Uterus (tissue), 4 donors: ENCODE measurements around the gene GPR87. TPM values are rescaled to one million over a fixed set of nuclear protein-coding genes. Genes with fewer than 3 reads are reported as not detected.

Experiments
- DNase-seq, 2 donors: peaks; one replicate each; pipeline ENCODE4 v3.0.0-alpha.2; 2019 to 2020
- H3K27ac ChIP-seq, 2 donors: fragments of 200-600 bp; sonication (generic); 1 replicate in 1 of 2; 2 replicates in 1 of 2; pipeline ENCODE4 v1.5.1; 2016 to 2018
- H3K27me3 ChIP-seq, 2 donors: fragments of 200-600 bp; sonication (generic); one replicate each; pipeline ENCODE4 v1.5.1; 2018 to 2019; ENCODE audit warnings: control low read depth in 1 of 2
- H3K36me3 ChIP-seq, 2 donors: fragments of 200-600 bp; sonication (generic); one replicate each; pipeline ENCODE4 v1.5.1; 2019; ENCODE audit warnings: control low read depth in 1 of 2
- H3K4me1 ChIP-seq, 2 donors: fragments of 200-600 bp; sonication (generic); one replicate each; pipeline ENCODE4 v1.5.1; 2018 to 2019; ENCODE audit warnings: control low read depth in 1 of 2
- H3K4me3 ChIP-seq, 2 donors: fragments of 200-600 bp; sonication (generic); 1 replicate in 1 of 2; 2 replicates in 1 of 2; pipeline ENCODE4 v1.5.1; 2018 to 2019; ENCODE audit warnings: mild to moderate bottlenecking in 1 of 2
- H3K9me3 ChIP-seq, 2 donors: fragments of 200-600 bp; sonication (generic); one replicate each; pipeline ENCODE4 v1.5.1; 2019; ENCODE audit warnings: control low read depth in 1 of 2
- POLR2A ChIP-seq, 2 donors: fragments of 450-650 bp; IDR thresholded peaks; one replicate each; pipeline ENCODE4 v1.6.1; 2016; ENCODE audit warnings: antibody characterized with exemption in 2 of 2, mild to moderate bottlenecking in 1 of 2, moderate library complexity in 1 of 2
- intact Hi-C: fragments of 100-400 bp; cut with DNase I; formaldehyde crosslinking; loops from one replicate; pipeline ENCODE4 v1.15.1; 2023; ENCODE audit warnings: low total_unique reads
- total RNA-seq, 4 donors: library from RNA; depleted of rRNA in 3 of 4; stranded (reverse); fragments of >200 nt in 3 of 4; gene quantifications; one replicate each; pipeline versions ENCODE4 v1.1.0 to v1.2.4, GENCODE V29; 2014 to 2023
- TF ChIP-seq, protein P1 (sequence below), 4 experiments: fragments of 200-600 bp in 2 of 4; fragments of 450-650 bp in 2 of 4; sonication (generic) in 2 of 4; IDR thresholded peaks; one replicate each; pipeline ENCODE4 v1.5.1; 2016 to 2019; ENCODE audit warnings: antibody characterized with exemption in 4 of 4, mild to moderate bottlenecking in 2 of 4, moderate library complexity in 1 of 4
- donor health status: DM: yes; HTN: yes; CAD: no.

Gene GPR87
- total RNA-seq, 4 donors from 2014 or later: 0.21 TPM; not detected in 3

DNA sequence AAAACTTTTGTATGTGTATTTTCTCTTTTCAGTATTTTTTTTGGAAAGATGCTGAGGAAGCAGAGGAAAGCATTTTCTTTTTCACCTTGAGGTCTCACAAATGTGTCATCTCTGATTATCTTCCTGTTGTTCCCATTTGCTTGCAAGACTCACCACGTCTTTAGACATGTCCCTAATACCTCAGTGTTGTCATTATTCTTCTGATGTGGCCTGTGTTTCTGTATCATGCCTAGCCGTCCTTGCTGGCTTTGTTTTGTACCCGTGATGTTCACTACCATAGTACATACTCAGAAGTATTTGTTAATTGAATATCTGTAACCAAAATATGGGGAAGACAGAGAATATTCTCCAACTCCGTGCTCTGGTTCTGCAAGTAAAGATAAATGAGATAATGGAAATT lies 33.2 kb downstream of the GPR87 start:
- Histone ChIP-seq H3K9me3 (no peaks in the 10 kb centered on the region), H3K27me3 (no peaks in the 10 kb centered on the region), H3K4me1 (peaks cover 4 to 5% of the 10 kb centered on the region in 2 donors), H3K27ac (peak overlapping the region; percentile 51 to 61), H3K4me3 (no peak overlapping the region), H3K36me3 (no peaks in the 10 kb centered on the region)
- intact Hi-C loops: loop anchor here (10.0 kb wide), 1 partner anchor 59 kb away; no protein-coding TSS in a partner anchor
- no peak for TF ChIP-seq POLR2A (IDR thresholded peaks at IDR 0.05)
- TF ChIP-seq, protein P1, sequence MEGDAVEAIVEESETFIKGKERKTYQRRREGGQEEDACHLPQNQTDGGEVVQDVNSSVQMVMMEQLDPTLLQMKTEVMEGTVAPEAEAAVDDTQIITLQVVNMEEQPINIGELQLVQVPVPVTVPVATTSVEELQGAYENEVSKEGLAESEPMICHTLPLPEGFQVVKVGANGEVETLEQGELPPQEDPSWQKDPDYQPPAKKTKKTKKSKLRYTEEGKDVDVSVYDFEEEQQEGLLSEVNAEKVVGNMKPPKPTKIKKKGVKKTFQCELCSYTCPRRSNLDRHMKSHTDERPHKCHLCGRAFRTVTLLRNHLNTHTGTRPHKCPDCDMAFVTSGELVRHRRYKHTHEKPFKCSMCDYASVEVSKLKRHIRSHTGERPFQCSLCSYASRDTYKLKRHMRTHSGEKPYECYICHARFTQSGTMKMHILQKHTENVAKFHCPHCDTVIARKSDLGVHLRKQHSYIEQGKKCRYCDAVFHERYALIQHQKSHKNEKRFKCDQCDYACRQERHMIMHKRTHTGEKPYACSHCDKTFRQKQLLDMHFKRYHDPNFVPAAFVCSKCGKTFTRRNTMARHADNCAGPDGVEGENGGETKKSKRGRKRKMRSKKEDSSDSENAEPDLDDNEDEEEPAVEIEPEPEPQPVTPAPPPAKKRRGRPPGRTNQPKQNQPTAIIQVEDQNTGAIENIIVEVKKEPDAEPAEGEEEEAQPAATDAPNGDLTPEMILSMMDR (IDR thresholded peaks at IDR 0.05): no peak
- DNase-seq: no peak

DNA sequence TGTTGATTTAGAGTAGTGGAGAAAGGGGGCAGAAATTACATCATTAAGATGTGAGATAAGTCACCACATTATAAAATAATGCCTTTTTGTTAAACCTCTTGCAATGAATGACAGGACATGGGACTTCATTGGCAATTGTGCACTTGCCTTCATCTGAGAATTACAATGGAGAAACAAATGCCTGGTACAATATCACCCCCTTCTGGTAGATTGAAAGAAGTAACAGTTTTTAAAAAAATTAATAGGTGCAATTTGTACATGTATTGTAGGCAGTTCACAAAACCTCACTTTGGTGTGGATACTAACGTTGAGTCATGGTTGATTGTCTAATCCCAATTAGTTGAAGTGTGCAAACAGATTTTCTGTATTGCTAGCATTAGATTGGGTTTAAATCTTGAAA lies 33.7 kb downstream of the GPR87 start:
- no peaks in the 10 kb centered on the region for H3K27me3 ChIP-seq
- peaks cover 4 to 5% of the 10 kb centered on the region in 2 donors for H3K4me1 ChIP-seq
- intact Hi-C loops: loop anchor here (10.0 kb wide), 1 partner anchor 58 kb away; no protein-coding TSS in a partner anchor
- peak overlapping the region in 1 of 2 donors; percentile 51 for H3K27ac ChIP-seq
- no peak overlapping the region for H3K4me3 ChIP-seq
- no peaks in the 10 kb centered on the region for H3K9me3 ChIP-seq
- no peaks in the 10 kb centered on the region for H3K36me3 ChIP-seq
- TF ChIP-seq, protein P1 (IDR thresholded peaks at IDR 0.05): peak; percentile 63 to 83 (median 66)
- no peak for TF ChIP-seq POLR2A (IDR thresholded peaks at IDR 0.05)
- DNase-seq: no peak

GRCh38 chr3:151281671-151282324 lies 34.8 kb downstream of the GPR87 start:
- TF ChIP-seq POLR2A (IDR thresholded peaks at IDR 0.05): no peak
- TF ChIP-seq, protein P1 (IDR thresholded peaks at IDR 0.05): no peak
- peak overlapping the region in 1 of 2 donors; percentile 2 for H3K27ac ChIP-seq
- no peak for DNase-seq
- H3K36me3 ChIP-seq: no peaks in the 10 kb centered on the region
- no peak overlapping the region for H3K4me3 ChIP-seq
- peaks cover 4 to 5% of the 10 kb centered on the region in 2 donors for H3K4me1 ChIP-seq
- no peaks in the 10 kb centered on the region for H3K9me3 ChIP-seq
- intact Hi-C loops: loop anchor here (10.0 kb wide), 1 partner anchor 57 kb away; no protein-coding TSS in a partner anchor
- H3K27me3 ChIP-seq: no peaks in the 10 kb centered on the region

GRCh38 chr3:151278230-151278629 lies 38.4 kb downstream of the GPR87 start, which contains the start of gene P2RY14:
TSS of gene P2RY14 (minus strand) at chr3:151278542. CDS start at chr3:151214316, 64,226 bp downstream.
- H3K27ac ChIP-seq: no peak within 1 kb of the TSS
- H3K4me3 ChIP-seq: no peak within 1 kb of the TSS
- intact Hi-C loops: no loop called here
- no peak for DNase-seq
- no peaks in the 10 kb centered on the region for H3K9me3 ChIP-seq
- no peak for TF ChIP-seq POLR2A (IDR thresholded peaks at IDR 0.05)
- TF ChIP-seq, protein P1 (IDR thresholded peaks at IDR 0.05): no peak
- no peaks in the 10 kb centered on the region for H3K27me3 ChIP-seq
- no peaks in the 10 kb centered on the region for H3K36me3 ChIP-seq
- H3K4me1 ChIP-seq: no peaks in the 10 kb centered on the region

GRCh38 chr3:151276687-151277042 lies 40.0 kb downstream of the GPR87 start:
- H3K4me3 ChIP-seq: no peak overlapping the region
- DNase-seq: no peak
- intact Hi-C loops: no loop called here

More at GRCh38 chr3:151276687-151277042, 40.0 kb downstream of the GPR87 start:
- Histone ChIP-seq H3K4me1 (no peaks in the 10 kb centered on the region), H3K36me3 (no peaks in the 10 kb centered on the region), H3K27me3 (no peaks in the 10 kb centered on the region), H3K27ac (no peak overlapping the region), H3K9me3 (no peaks in the 10 kb centered on the region)
- no peak for TF ChIP-seq POLR2A (IDR thresholded peaks at IDR 0.05)
- TF ChIP-seq, protein P1 (IDR thresholded peaks at IDR 0.05): no peak
